ENCODE measurements around the gene SP6.

The SP6 gene

GRCh38 chr17:47810200-47810821 lies 40.7 kb downstream of the SP6 start:
- DNase-seq = peak; percentile 93

- no peak for DNase-seq
Observed at GRCh38 chr17:47808830-47809480, 42.0 kb downstream of the SP6 start.

- DNase-seq = no peak
Observed at GRCh38 chr17:47808036-47808829, 42.7 kb downstream of the SP6 start.

- DNase-seq = no peak
Observed at GRCh38 chr17:47807421-47807820, 43.5 kb downstream of the SP6 start.

GRCh38 chr17:47806913-47807255 lies 44.1 kb downstream of the SP6 start:
- DNase-seq = no peak

- DNase-seq = no peak
Observed at GRCh38 chr17:47806026-47806912, 44.7 kb downstream of the SP6 start.

GRCh38 chr17:47804461-47804860 lies 46.5 kb downstream of the SP6 start:
- no peak for DNase-seq

- no peak for DNase-seq
Observed at GRCh38 chr17:47803751-47804150, 47.2 kb downstream of the SP6 start.

GRCh38 chr17:47803201-47803600 lies 47.8 kb downstream of the SP6 start:
- no peak for DNase-seq

GRCh38 chr17:47802341-47803022 lies 48.5 kb downstream of the SP6 start:
- peak; percentile 92 for DNase-seq

- DNase-seq = no peak
Observed at GRCh38 chr17:47801906-47802305, 49.1 kb downstream of the SP6 start.

- no peak for DNase-seq
Observed at GRCh38 chr17:47801176-47801765, 49.7 kb downstream of the SP6 start.

GRCh38 chr17:47800686-47801085 lies 50.3 kb downstream of the SP6 start:
- DNase-seq = no peak

- DNase-seq = no peak
Observed at GRCh38 chr17:47797797-47798196, 53.2 kb downstream of the SP6 start.
